ENCODE results near the gene EID2.

- no peak for TF ChIP-seq CTCF (optimal IDR thresholded peaks at IDR 0.05 in 1 of 3, IDR thresholded peaks at IDR 0.05 in 1 of 3, conservative IDR thresholded peaks at IDR 0.05 in 1 of 3; ENCODE audit: extremely low read depth in 1 of 3, insufficient read depth in 2 of 3, low read length in 3 of 3)
- TF ChIP-seq EZH2 (IDR thresholded peaks at IDR 0.05; ENCODE audit: low read length): peak; percentile 3
Observed at GRCh38 chr19:39516270-39516669, 23.7 kb downstream of the EID2 start.
